Measurements from ENCODE around the gene COTL1.

DNA sequence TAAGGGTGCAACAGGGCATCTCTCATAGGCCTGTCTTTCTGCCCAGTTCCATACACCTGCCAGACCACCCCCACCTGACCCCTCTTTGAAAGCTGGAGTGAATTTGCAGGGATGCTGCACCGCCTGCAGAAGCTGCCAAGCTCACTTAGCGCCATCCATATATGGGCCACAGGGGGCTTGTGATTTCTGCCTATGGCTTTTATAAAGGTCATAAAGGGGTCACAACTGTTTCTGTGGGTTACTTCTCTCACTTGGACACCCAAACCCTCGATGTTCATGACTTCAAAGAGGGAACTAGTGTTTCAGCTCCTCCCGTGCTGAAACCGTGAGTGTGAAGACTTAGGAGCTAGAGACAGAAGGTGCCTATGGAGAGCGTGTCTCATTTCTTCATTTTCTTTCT is 89.6 kb downstream of the COTL1 start:
- TF ChIP-seq EZH2phosphoT487 (IDR thresholded peaks at IDR 0.05; ENCODE audit: low read length) (no peak), EZH2 (optimal IDR thresholded peaks at IDR 0.05; ENCODE audit: low read depth, low read length) (no peak)
- TF ChIP-seq, protein P1, sequence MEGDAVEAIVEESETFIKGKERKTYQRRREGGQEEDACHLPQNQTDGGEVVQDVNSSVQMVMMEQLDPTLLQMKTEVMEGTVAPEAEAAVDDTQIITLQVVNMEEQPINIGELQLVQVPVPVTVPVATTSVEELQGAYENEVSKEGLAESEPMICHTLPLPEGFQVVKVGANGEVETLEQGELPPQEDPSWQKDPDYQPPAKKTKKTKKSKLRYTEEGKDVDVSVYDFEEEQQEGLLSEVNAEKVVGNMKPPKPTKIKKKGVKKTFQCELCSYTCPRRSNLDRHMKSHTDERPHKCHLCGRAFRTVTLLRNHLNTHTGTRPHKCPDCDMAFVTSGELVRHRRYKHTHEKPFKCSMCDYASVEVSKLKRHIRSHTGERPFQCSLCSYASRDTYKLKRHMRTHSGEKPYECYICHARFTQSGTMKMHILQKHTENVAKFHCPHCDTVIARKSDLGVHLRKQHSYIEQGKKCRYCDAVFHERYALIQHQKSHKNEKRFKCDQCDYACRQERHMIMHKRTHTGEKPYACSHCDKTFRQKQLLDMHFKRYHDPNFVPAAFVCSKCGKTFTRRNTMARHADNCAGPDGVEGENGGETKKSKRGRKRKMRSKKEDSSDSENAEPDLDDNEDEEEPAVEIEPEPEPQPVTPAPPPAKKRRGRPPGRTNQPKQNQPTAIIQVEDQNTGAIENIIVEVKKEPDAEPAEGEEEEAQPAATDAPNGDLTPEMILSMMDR (IDR thresholded peaks at IDR 0.05; ENCODE audit: low read length): no peak
